K562 (cell line): ENCODE results near the gene ST6GALNAC1. TPM values are rescaled to one million over a fixed set of nuclear protein-coding genes. Genes with fewer than 3 reads are reported as not detected.

Experiments used
- C11orf30 ChIP-seq: fragments of 450-650 bp; IDR thresholded peaks from 2 replicates; pipeline ENCODE4 v1.6.1; 2016; ENCODE audit warnings: low read depth, mild to moderate bottlenecking
- MIER1 ChIP-seq: fragments of 450-650 bp; IDR thresholded peaks from 2 replicates; pipeline ENCODE4 v1.6.1; 2016; ENCODE audit warnings: antibody characterized with exemption, mild to moderate bottlenecking, low read depth
- MTA1 ChIP-seq: fragments of 450-650 bp; IDR thresholded peaks from 2 replicates; pipeline ENCODE4 v1.6.1; 2017; ENCODE audit warnings: borderline replicate concordance
- PHF20 ChIP-seq: fragments of 450-650 bp; IDR thresholded peaks from 2 replicates; pipeline ENCODE4 v1.6.1; 2018; ENCODE audit not compliant: partially characterized antibody
- POU5F1 ChIP-seq: fragments of 150-350 bp; IDR thresholded peaks from 2 replicates; pipeline ENCODE4 v1.6.1; 2014; ENCODE audit warnings: borderline replicate concordance, low read length, low read depth, mild to moderate bottlenecking; ENCODE audit not compliant: partially characterized antibody
- STAT5B ChIP-seq: fragments of 250-450 bp; sonication (Bioruptor Pico); IDR thresholded peaks from 2 replicates; pipeline ENCODE4 v1.8.0; 2021; ENCODE audit warnings: mild to moderate bottlenecking, inconsistent platforms
- TAF1 ChIP-seq: IDR thresholded peaks from 2 replicates; pipeline ENCODE4 v1.6.1; 2011; ENCODE audit warnings: mild to moderate bottlenecking, low read length, moderate library complexity; ENCODE audit not compliant: insufficient read depth, control insufficient read depth, severe bottlenecking; ENCODE audit errors: extremely low read depth
- TCF3 ChIP-seq: sonication (generic); formaldehyde crosslinking; IDR thresholded peaks from 2 replicates; pipeline ENCODE4 v1.4.0; 2020; ENCODE audit warnings: mild to moderate bottlenecking, missing genetic modification reagents
- ZC3H4 ChIP-seq: sonication (generic); formaldehyde crosslinking; IDR thresholded peaks from 2 replicates; pipeline ENCODE4 v1.9.0; 2021; ENCODE audit warnings: missing genetic modification reagents, borderline replicate concordance
- ZFP1 ChIP-seq: fragments of 450-650 bp; formaldehyde crosslinking; IDR thresholded peaks from 2 replicates; pipeline ENCODE4 v1.4.0; 2020; ENCODE audit warnings: mild to moderate bottlenecking, mixed read lengths
- ZNF23 ChIP-seq: fragments of 250-450 bp; sonication (Bioruptor Pico); IDR thresholded peaks from 2 replicates; pipeline ENCODE4 v1.4.0; 2020; ENCODE audit warnings: mild to moderate bottlenecking
- ZNF586 ChIP-seq: fragments of 450-650 bp; formaldehyde crosslinking; conservative IDR thresholded peaks from 2 replicates; pipeline ENCODE4 v1.4.0; 2020; ENCODE audit warnings: mild to moderate bottlenecking, moderate library complexity
- ZSCAN32 ChIP-seq: fragments of 450-650 bp; formaldehyde crosslinking; IDR thresholded peaks from 2 replicates; pipeline ENCODE4 v1.4.0; 2020; ENCODE audit warnings: mild to moderate bottlenecking, moderate library complexity
- polyA plus RNA-seq, 8 experiments: library from polyadenylated mRNA; depleted of rRNA in 4 of 8; stranded (reverse) in 5 of 8; unstranded in 3 of 8; fragments of >200 nt; fragmentation: Nextera tagmentation in 2 of 8; fragmentation: Illumina TruSeq in 1 of 8; extraction: Ambion mirVana in 2 of 8; extraction: Trizol in 1 of 8; gene quantifications; 2 replicates each; pipeline versions ENCODE4 v1.2.1 to v1.2.3, GENCODE V29; 2011 to 2014; ENCODE audit warnings: inconsistent platforms in 1 of 8, missing spikeins in 1 of 8
- total RNA-seq, 7 experiments: library from RNA; depleted of rRNA in 6 of 7; stranded (reverse); fragments of >200 nt in 6 of 7; fragmentation: Illumina TruSeq in 2 of 7; extraction: Trizol in 2 of 7; gene quantifications; 2 replicates each; pipeline versions ENCODE4 v1.2.1 to v1.2.3, GENCODE V29; 2011 to 2021; ENCODE audit warnings: low replicate concordance in 1 of 7
- TF ChIP-seq, protein P1 (sequence below): fragments of 250-450 bp; sonication (Bioruptor Pico); IDR thresholded peaks from 2 replicates; pipeline ENCODE4 v1.5.0; 2022; ENCODE audit warnings: mild to moderate bottlenecking
- TF ChIP-seq, protein P2 (sequence below): sonication (generic); formaldehyde crosslinking; IDR thresholded peaks from 2 replicates; pipeline ENCODE4 v1.8.1; 2023; ENCODE audit warnings: mild to moderate bottlenecking, missing genetic modification reagents
- TF ChIP-seq, protein P3 (sequence below), 3 experiments: IDR thresholded peaks in 2 of 3; conservative IDR thresholded peaks in 1 of 3; 2 replicates each; pipeline ENCODE4 v1.5.1; 2011 to 2012; ENCODE audit warnings: low read length in 3 of 3, mild to moderate bottlenecking in 3 of 3, control low read depth in 2 of 3, improper control_type of control experiment in 1 of 3, inconsistent platforms in 1 of 3, low read depth in 1 of 3, mixed read lengths in 1 of 3, moderate library complexity in 1 of 3; ENCODE audit not compliant: insufficient read depth in 2 of 3
- TF ChIP-seq, protein P4 (sequence below): fragments of 450-650 bp; IDR thresholded peaks from one replicate; pipeline ENCODE4 v1.6.1; 2018; ENCODE audit warnings: mild to moderate bottlenecking, moderate library complexity; ENCODE audit not compliant: partially characterized antibody
- TF ChIP-seq, protein P5 (sequence below): sonication (generic); formaldehyde crosslinking; IDR thresholded peaks from 2 replicates; pipeline ENCODE4 v1.8.0; 2022; ENCODE audit warnings: mild to moderate bottlenecking, missing genetic modification reagents
- TF ChIP-seq, protein P6 (sequence below): sonication (generic); formaldehyde crosslinking; IDR thresholded peaks from 2 replicates; pipeline ENCODE4 v1.4.0; 2020; ENCODE audit warnings: mild to moderate bottlenecking, missing genetic modification reagents

The ST6GALNAC1 gene
- total and polyA plus RNA-seq, 9 of the 15 experiments (the other 6 are each of a cell fraction or from before 2014, with no cell fraction given): 20.6 to 68.4 (median 50.5) TPM

DNA sequence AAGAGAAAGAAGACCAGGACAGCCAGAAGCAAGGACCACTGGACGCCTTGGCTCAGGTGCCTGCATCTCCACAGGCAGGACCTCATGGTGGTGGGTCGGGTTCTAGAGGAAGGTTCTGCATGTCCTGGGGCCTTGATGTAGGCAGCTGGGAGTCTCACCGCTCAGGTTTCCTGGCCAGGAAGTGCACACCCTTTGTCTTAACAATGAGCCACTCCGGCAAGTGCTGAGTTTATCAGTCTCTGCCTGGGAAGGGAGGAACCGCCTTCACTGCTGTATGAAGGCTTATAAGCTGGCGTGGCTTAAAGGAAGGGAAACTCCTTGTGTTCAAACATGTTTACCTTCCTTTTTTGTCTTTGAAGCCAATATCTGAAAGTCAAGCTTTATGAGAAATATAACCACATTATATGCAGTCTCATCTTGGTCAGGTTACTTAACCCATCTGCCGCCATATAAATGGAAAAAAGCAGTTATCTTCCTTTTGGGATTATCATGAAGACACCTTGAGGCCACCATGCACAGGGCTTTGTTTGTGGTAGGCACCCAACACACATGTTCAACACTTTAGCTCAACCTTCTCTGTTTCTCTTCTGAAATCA lies at the start of gene ST6GALNAC1 (continued):
- TF ChIP-seq, protein P1, sequence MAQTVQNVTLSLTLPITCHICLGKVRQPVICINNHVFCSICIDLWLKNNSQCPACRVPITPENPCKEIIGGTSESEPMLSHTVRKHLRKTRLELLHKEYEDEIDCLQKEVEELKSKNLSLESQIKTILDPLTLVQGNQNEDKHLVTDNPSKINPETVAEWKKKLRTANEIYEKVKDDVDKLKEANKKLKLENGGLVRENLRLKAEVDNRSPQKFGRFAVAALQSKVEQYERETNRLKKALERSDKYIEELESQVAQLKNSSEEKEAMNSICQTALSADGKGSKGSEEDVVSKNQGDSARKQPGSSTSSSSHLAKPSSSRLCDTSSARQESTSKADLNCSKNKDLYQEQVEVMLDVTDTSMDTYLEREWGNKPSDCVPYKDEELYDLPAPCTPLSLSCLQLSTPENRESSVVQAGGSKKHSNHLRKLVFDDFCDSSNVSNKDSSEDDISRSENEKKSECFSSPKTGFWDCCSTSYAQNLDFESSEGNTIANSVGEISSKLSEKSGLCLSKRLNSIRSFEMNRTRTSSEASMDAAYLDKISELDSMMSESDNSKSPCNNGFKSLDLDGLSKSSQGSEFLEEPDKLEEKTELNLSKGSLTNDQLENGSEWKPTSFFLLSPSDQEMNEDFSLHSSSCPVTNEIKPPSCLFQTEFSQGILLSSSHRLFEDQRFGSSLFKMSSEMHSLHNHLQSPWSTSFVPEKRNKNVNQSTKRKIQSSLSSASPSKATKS (CRISPR knock-in tag): no peak
- TF ChIP-seq TAF1 (peak; percentile 88), POU5F1 (no peak), ZNF586 (no peak), ZNF23 (no peak), MIER1 (no peak), PHF20 (no peak), ZFP1 (CRISPR knock-in tag) (no peak), MTA1 (no peak), ZC3H4 (no peak), C11orf30 (no peak), STAT5B (CRISPR knock-in tag) (no peak), ZSCAN32 (CRISPR knock-in tag) (no peak), TCF3 (CRISPR knock-in tag) (peak; percentile 65; the same call in 1 of the 2 replicates)
- TF ChIP-seq, protein P2, sequence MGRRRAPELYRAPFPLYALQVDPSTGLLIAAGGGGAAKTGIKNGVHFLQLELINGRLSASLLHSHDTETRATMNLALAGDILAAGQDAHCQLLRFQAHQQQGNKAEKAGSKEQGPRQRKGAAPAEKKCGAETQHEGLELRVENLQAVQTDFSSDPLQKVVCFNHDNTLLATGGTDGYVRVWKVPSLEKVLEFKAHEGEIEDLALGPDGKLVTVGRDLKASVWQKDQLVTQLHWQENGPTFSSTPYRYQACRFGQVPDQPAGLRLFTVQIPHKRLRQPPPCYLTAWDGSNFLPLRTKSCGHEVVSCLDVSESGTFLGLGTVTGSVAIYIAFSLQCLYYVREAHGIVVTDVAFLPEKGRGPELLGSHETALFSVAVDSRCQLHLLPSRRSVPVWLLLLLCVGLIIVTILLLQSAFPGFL (CRISPR knock-in tag): no peak
- TF ChIP-seq, protein P3, sequence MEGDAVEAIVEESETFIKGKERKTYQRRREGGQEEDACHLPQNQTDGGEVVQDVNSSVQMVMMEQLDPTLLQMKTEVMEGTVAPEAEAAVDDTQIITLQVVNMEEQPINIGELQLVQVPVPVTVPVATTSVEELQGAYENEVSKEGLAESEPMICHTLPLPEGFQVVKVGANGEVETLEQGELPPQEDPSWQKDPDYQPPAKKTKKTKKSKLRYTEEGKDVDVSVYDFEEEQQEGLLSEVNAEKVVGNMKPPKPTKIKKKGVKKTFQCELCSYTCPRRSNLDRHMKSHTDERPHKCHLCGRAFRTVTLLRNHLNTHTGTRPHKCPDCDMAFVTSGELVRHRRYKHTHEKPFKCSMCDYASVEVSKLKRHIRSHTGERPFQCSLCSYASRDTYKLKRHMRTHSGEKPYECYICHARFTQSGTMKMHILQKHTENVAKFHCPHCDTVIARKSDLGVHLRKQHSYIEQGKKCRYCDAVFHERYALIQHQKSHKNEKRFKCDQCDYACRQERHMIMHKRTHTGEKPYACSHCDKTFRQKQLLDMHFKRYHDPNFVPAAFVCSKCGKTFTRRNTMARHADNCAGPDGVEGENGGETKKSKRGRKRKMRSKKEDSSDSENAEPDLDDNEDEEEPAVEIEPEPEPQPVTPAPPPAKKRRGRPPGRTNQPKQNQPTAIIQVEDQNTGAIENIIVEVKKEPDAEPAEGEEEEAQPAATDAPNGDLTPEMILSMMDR (IDR thresholded peaks at IDR 0.05 in 2 of 3, conservative IDR thresholded peaks at IDR 0.05 in 1 of 3; ENCODE audit: insufficient read depth in 2 of 3, low read depth in 1 of 3, low read length in 3 of 3): no peak
- TF ChIP-seq, protein P4, sequence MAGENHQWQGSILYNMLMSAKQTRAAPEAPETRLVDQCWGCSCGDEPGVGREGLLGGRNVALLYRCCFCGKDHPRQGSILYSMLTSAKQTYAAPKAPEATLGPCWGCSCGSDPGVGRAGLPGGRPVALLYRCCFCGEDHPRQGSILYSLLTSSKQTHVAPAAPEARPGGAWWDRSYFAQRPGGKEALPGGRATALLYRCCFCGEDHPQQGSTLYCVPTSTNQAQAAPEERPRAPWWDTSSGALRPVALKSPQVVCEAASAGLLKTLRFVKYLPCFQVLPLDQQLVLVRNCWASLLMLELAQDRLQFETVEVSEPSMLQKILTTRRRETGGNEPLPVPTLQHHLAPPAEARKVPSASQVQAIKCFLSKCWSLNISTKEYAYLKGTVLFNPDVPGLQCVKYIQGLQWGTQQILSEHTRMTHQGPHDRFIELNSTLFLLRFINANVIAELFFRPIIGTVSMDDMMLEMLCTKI: no peak
- TF ChIP-seq, protein P5, sequence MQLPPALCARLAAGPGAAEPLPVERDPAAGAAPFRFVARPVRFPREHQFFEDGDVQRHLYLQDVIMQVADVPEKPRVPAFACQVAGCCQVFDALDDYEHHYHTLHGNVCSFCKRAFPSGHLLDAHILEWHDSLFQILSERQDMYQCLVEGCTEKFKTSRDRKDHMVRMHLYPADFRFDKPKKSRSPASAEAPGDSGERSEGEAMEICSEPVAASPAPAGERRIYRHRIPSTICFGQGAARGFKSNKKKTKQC (CRISPR knock-in tag): no peak
- TF ChIP-seq, protein P6, sequence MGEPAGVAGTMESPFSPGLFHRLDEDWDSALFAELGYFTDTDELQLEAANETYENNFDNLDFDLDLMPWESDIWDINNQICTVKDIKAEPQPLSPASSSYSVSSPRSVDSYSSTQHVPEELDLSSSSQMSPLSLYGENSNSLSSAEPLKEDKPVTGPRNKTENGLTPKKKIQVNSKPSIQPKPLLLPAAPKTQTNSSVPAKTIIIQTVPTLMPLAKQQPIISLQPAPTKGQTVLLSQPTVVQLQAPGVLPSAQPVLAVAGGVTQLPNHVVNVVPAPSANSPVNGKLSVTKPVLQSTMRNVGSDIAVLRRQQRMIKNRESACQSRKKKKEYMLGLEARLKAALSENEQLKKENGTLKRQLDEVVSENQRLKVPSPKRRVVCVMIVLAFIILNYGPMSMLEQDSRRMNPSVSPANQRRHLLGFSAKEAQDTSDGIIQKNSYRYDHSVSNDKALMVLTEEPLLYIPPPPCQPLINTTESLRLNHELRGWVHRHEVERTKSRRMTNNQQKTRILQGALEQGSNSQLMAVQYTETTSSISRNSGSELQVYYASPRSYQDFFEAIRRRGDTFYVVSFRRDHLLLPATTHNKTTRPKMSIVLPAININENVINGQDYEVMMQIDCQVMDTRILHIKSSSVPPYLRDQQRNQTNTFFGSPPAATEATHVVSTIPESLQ (CRISPR knock-in tag): no peak
